ENCODE measurements around the gene MLC1.

Gene MLC1

GRCh38 chr22:50057278-50058060, 27.8 kb downstream of the MLC1 start:
- no peak for DNase-seq

- no peak for DNase-seq
These were observed 28.8 kb downstream of the MLC1 start for GRCh38 chr22:50056214-50056972.

DNA sequence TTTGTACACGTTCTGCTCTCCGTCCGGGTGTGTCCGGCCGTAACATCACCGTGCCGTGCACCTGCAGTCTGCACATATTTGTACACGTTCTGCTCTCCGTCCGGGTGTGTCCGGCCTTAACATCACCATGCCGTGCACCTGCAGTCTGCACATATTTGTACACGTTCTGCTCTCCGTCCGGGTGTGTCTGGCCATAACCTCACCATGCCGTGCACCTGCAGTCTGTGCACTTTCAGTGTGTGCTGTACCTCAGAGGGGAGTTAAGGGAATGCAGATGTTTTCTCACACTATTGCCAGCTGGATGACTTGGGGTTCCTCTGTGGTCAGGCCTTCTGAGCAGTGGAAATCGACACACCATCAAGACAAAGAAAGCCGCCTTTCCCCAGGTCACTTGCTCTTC, 31.4 kb downstream of the MLC1 start:
- DNase-seq, result no peak

GRCh38 chr22:50051930-50052329, 33.3 kb downstream of the MLC1 start:
- no peak for DNase-seq

- no peak for DNase-seq
These were observed 35.7 kb downstream of the MLC1 start for GRCh38 chr22:50049299-50050195.

- DNase-seq, result no peak
These were observed 36.4 kb downstream of the MLC1 start for GRCh38 chr22:50048836-50049235.

- DNase-seq, result no peak
These were observed 37.0 kb downstream of the MLC1 start for GRCh38 chr22:50048061-50048765.

DNA sequence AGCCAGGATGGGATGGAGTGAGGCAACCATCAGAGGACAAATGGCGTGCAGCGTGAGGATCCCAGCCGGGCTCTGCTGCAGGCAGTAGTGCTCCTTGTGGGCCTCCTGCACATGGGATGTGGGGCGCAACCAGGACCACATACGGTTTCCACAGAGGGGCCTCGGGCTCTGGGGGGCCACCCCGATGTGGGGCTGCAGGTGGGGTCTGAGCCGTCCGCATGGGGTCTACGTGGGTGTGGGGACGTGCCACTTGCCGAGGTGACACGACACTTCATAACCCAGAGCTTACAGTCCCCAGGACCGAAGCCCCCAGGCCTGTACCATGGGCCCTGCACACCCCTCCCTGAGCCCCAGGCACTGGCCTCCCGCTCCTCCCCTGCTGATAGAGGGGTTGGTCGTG, 37.9 kb downstream of the MLC1 start:
- no peak for DNase-seq

GRCh38 chr22:50046481-50047245, 38.6 kb downstream of the MLC1 start:
- no peak for DNase-seq

- DNase-seq, result no peak
These were observed 39.2 kb downstream of the MLC1 start for GRCh38 chr22:50046019-50046415.

DNA sequence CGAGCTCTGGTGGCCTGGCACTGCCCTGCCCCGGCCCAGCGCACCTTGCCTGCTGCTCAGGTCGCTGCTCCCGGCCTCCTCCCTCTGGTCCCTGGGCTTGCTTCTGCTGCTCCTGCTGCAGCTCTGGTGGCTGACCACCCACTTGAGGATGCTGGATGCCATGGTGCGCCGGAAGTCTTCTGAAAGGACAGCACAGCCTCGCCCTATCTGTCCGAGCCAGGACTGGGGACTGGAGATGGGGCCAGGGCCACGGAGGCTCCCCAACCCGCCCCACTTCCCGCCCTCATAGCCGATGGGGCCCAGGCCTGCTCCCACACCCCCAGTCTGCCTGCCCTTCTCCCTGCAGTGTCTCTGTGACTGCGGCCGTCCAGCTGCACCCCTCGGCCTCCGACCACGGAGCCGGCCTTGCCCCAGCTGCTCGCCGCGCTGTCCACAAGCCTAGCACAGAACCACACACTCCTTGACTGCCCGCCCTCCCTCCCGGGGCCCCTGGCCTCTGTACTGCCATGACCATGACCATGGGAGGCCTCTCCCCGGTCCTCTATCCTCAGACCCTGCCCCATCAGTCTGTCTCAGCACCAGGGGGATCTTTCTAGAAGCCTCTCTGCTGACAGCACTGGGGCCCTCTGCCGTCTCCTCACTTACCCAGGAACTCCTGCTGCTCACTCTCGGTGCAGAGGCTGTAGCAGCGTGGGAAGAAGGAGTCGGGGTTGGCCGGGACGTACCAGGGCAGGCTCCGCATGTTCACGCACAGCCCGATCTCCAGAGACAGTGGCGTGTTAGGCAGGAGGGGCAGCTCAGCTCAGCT, 39.8 kb downstream of the MLC1 start:
- DNase-seq, result no peak

GRCh38 chr22:50044485-50045118, 40.6 kb downstream of the MLC1 start:
- DNase-seq, result no peak

DNA sequence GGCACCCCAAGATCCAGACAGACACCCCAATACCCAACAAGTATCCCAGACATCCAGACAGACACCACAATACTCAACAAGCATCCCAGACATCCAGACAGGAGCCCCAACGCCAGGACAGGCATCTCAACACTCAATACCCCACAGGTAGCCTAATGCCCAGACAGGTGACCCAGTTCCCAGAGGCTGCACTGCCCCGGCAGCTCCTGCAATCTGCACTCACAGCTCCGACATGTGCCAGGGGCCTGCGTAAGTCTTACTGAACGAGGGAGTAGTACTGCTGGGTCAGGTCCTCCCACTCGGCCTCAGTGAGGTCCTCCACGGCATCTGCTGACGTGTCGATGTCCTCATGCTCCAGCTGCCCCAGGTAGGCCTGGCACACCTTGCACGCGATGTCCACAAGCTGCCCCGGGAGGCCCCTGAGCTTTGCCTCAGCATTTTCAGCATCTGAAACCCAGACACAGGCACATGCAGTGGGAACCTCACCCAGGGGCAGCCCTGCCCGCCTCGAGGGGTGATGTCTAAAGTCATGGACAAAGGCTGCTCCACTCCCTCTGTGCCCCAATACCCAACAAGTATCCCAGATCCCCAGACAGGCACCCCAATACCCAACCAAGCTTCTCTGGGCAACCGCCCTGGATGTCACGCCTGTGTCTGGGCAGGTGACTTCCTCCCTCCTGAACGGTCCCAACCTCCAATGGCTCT, 43.7 kb downstream of the MLC1 start:
- DNase-seq, result no peak

DNA sequence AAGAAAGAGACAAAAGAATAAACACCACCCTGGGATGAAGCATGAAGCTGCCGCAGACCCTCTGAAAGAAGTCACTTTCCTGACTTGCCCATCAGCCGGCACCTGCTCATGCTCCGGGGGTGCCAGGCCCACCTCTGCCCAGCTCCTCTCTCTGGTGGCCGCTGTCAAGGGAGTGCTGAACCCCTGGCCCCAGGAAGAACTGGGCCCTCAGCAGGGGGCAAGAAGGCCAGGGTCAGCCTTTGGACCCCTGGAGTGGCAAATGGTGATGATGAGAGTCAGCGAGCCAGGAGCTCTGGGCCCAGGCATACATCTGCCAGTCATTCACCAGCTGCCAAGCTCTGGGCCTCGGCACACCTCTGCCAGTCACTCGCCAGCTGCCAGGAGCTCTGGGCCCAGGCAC, 44.5 kb downstream of the MLC1 start:
- DNase-seq, result no peak

GRCh38 chr22:50039669-50040443, 45.4 kb downstream of the MLC1 start:
- DNase-seq, result no peak

- DNase-seq, result no peak
These were observed 49.1 kb downstream of the MLC1 start for GRCh38 chr22:50035976-50036724.

- DNase-seq, result no peak
These were observed 49.9 kb downstream of the MLC1 start for GRCh38 chr22:50035131-50035881.

Data from Kasumi-1 (cell line).